AG04450 (cell line): ENCODE data around the gene PAX7. TPM values are rescaled to one million over a fixed set of nuclear protein-coding genes. Genes with fewer than 3 reads are reported as not detected.
"Not testable (repeated sequence)": the region's sequence is repeated elsewhere in the genome, so short reads cannot be mapped to it uniquely, and the experiment has no call there.

Experiments
- CTCF ChIA-PET: fragments of 300-600, 350-600 bp; formaldehyde crosslinking; extraction: SDS; loops from one replicate; lab custom pipeline; 2022; ENCODE audit warnings: antibody characterized with exemption, inconsistent platforms; lab: Charles Lee
- POLR2A ChIA-PET: fragments of 350-600 bp; formaldehyde crosslinking; extraction: SDS; loops from one replicate; lab custom pipeline; 2021; ENCODE audit warnings: antibody characterized with exemption, inconsistent platforms; lab: Yijun Ruan, JAX
- DNase-seq: peaks from one replicate; pipeline ENCODE4 v3.0.0-alpha.2; 2011; ENCODE audit warnings: low read depth, low spot score
- H3K27ac ChIP-seq: one replicate; pipeline ENCODE4 v1.5.1; 2012; ENCODE audit warnings: low read depth, low read length, control low read depth
- H3K27me3 ChIP-seq: one replicate; pipeline ENCODE4 v1.6.0; 2012; ENCODE audit warnings: low read length; ENCODE audit not compliant: control insufficient read depth, insufficient read depth
- H3K4me3 ChIP-seq: 2 replicates; pipeline ENCODE4 v1.5.1; 2011; ENCODE audit warnings: mild to moderate bottlenecking, low read depth, low read length, control low read depth
- H3K9me3 ChIP-seq: 2 replicates; pipeline ENCODE4 v1.5.1; 2012; ENCODE audit warnings: low read length; ENCODE audit not compliant: control insufficient read depth, insufficient read depth
- polyA plus RNA-seq: library from polyadenylated mRNA; depleted of rRNA; stranded (reverse); fragments of >200 nt; gene quantifications from 2 replicates; pipeline ENCODE4 v1.2.3, GENCODE V29; 2011
- TF ChIP-seq, protein P1 (sequence below): IDR thresholded peaks from 2 replicates; pipeline ENCODE4 v1.5.1; 2011; ENCODE audit warnings: low read depth, low read length, control low read depth, inconsistent platforms

PAX7 gene
- polyA plus RNA-seq, 1 experiment, result not detected

DNA sequence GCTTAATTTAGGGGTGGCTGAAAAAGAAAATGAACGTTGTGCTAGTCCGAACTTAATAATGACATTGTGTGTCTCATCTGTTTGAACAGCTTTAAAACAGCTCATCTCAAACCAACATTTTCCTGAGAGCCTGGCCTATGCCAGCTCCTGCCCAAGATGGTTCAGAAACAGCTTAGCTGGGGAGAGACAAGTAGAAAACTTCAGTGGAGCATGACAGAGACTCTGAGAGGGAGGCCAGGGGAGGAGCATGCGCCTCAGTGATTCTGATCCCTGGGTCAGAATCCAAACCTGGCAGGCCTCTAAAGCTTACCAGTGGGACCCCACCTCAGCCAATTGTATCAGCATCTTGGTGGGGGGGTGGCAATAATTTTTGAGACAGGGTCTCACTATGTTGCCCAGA lies 129.5 kb downstream of the PAX7 start:
- H3K9me3 ChIP-seq, result no peaks in the 10 kb centered on the region
- CTCF ChIA-PET, result no interaction called here
- no peak for DNase-seq
- POLR2A ChIA-PET, result no interaction called here
- no peak overlapping the region for H3K27ac ChIP-seq
- H3K27me3 ChIP-seq, result no peaks in the 10 kb centered on the region
- H3K4me3 ChIP-seq, result no peak overlapping the region
- TF ChIP-seq, protein P1, sequence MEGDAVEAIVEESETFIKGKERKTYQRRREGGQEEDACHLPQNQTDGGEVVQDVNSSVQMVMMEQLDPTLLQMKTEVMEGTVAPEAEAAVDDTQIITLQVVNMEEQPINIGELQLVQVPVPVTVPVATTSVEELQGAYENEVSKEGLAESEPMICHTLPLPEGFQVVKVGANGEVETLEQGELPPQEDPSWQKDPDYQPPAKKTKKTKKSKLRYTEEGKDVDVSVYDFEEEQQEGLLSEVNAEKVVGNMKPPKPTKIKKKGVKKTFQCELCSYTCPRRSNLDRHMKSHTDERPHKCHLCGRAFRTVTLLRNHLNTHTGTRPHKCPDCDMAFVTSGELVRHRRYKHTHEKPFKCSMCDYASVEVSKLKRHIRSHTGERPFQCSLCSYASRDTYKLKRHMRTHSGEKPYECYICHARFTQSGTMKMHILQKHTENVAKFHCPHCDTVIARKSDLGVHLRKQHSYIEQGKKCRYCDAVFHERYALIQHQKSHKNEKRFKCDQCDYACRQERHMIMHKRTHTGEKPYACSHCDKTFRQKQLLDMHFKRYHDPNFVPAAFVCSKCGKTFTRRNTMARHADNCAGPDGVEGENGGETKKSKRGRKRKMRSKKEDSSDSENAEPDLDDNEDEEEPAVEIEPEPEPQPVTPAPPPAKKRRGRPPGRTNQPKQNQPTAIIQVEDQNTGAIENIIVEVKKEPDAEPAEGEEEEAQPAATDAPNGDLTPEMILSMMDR, result no peak

DNA sequence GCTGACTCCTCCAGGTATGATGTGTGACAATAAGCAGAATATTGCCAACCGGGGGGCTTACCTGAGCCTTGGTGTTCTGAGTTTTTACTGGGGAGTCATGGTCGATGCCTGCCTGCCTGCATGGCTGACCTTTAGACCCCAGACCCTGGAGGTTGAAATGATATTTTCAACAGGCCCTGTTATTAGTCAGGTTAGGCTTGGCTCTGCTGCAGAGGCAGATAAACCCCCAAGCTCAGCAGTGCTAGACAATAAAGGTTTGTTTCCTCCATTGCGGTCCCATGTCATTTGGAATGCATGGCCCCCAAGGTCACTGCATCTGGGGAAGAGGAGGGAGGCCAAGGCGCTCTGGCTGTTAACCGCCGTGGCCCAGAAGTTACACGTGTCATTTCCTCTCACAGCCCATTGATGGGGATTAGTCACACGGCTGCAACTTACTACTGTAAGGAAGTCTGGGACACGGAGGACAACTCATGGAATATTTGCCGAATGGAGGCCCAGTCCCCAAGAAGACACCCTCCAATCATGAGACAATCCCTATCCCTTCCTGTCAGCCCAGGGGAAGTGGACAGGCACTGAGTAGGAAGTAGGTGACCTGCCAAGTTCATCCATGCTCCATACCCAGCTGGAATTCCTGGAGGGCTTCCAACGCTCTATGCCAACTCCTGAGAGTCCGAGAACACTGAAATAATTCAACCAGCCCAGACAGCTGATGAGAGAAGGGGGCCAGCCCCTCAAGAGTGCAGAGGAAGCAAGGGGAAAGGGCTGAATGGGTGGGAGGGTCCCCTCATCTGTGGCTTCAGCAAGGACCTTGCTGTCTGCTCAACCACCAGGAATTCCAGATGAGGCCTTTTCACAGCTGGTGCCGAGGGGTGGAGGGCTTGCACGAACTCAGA lies 131.5 kb downstream of the PAX7 start:
- TF ChIP-seq, protein P1, result no peak
- CTCF ChIA-PET, result no interaction called here
- Histone ChIP-seq H3K27ac (no peak overlapping the region), H3K27me3 (no peaks in the 10 kb centered on the region), H3K4me3 (no peak overlapping the region), H3K9me3 (no peaks in the 10 kb centered on the region)
- POLR2A ChIA-PET, result no interaction called here
- DNase-seq, result no peak

DNA sequence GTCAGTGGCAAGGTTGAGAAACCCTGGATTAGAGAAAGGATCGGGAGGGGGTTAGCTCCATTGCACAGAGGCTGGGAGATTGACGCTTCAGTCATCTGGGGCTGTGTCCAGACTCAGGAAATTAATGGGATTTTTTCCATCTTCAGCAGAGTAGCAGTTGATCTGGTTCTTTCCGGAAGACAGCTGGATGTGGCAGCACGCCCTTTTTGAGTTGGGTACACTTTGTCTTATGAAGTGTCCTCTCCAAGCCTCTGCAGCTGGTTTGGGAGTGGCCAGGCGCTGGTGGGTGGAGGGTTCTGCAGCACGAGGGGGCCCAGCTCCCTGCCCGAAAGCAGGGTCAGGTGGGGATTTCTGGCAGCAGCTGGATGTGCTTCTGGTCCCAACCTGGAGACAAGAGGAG lies 133.7 kb downstream of the PAX7 start:
- CTCF ChIA-PET, result no interaction called here
- DNase-seq, result no peak
- POLR2A ChIA-PET, result no interaction called here

DNA sequence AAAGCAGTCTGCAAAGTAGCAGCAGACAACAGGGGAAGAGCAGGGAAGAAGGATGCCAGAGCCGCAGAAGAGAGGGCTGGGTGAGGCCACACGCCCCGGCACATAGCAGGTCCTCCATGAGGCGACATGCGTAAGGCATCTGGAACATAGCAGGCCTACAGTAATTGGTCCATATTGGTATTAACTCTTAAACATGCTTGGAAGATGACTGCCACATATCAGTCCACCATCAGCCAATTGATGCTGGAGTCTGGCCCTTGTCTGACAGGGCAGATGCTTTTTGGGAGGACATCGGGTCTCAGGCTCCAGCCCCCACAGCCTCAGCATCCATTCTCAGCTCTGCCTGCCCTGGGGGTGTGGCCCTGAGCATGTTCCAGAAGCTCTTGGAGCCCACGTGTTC lies 135.1 kb downstream of the PAX7 start:
- CTCF ChIA-PET, result no interaction called here
- H3K9me3 ChIP-seq, result no peaks in the 10 kb centered on the region
- DNase-seq, result no peak
- TF ChIP-seq, protein P1, result no peak
- POLR2A ChIA-PET, result no interaction called here
- H3K27ac ChIP-seq, result no peak overlapping the region
- H3K27me3 ChIP-seq, result peaks cover 8% of the 10 kb centered on the region
- no peak overlapping the region for H3K4me3 ChIP-seq

More for the DNA sequence above, 133.7 kb downstream of the PAX7 start:
- no peak overlapping the region for H3K4me3 ChIP-seq
- H3K9me3 ChIP-seq, result no peaks in the 10 kb centered on the region
- TF ChIP-seq, protein P1, result no peak
- H3K27me3 ChIP-seq, result peaks cover 8% of the 10 kb centered on the region
- no peak overlapping the region for H3K27ac ChIP-seq

DNA sequence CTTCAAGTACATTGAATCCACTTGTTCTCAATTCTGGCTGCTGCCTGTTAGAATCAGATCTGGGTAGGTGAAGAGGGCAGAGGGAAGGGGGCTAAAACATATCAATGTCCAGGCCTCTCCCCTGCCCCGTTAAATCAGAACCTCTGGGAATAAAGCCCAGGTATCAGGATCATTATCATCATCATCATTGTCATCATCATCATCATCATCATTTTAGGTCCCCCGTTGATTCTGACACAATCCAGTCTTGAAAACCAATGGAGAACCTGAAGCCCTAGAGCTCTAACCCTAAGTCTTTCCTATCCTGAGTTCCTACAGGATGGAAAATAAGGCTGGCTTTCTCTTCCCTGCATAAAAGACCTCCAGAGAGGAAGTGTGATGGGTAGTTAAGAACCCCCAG lies 135.7 kb downstream of the PAX7 start:
- no peak for DNase-seq
- no peaks in the 10 kb centered on the region for H3K9me3 ChIP-seq
- TF ChIP-seq, protein P1, result no peak
- H3K4me3 ChIP-seq, result no peak overlapping the region
- peaks cover 8% of the 10 kb centered on the region for H3K27me3 ChIP-seq
- CTCF ChIA-PET, result no interaction called here
- POLR2A ChIA-PET, result no interaction called here
- H3K27ac ChIP-seq, result no peak overlapping the region

DNA sequence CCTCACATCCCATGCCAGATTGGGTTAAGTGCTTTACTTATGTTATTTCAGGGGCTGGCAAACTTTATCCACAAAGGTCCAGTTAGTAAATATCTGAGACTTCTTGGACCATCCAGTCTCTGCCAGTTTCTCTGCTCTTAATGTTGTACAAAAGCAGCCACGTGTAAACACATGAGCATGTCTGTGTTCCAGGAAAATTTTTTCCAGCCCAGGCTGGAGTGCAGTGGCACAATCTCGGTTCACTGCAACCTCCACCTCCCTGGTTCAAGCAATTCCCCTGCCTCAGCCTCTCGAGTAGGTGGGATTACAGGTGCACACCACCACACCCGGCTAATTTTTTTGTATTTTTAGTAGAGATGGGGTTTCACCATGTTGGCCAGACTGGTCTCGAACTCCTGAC lies 136.9 kb downstream of the PAX7 start:
- DNase-seq, H3K27me3 ChIP-seq, H3K9me3 ChIP-seq, POLR2A ChIA-PET, H3K27ac ChIP-seq, H3K4me3 ChIP-seq, CTCF ChIA-PET: not testable (repeated sequence)
